Measurements from ENCODE around the gene OR2A7.
"Not testable (repeated sequence)": the region's sequence is repeated elsewhere in the genome, so short reads cannot be mapped to it uniquely, and the experiment has no call there.

OR2A7 gene

GRCh38 chr7:144275281-144275680 is 10.7 kb upstream of the OR2A7 start:
- H3K36me3 Mint-ChIP-seq (ENCODE audit: low read depth); H3K4me3 Mint-ChIP-seq; H3K9me3 Mint-ChIP-seq; H3K27me3 Mint-ChIP-seq; H3K4me1 Mint-ChIP-seq (ENCODE audit: low read depth); H3K27ac Mint-ChIP-seq: not testable (repeated sequence)

- not testable (repeated sequence) for H3K9me3 Mint-ChIP-seq; H3K36me3 Mint-ChIP-seq (ENCODE audit: low read depth); H3K27ac Mint-ChIP-seq; H3K27me3 Mint-ChIP-seq; H3K4me3 Mint-ChIP-seq; H3K4me1 Mint-ChIP-seq (ENCODE audit: low read depth)
These were observed 4.6 kb upstream of the OR2A7 start, which contains the start of gene CTAGE8 for GRCh38 chr7:144269188-144269587. TSS of gene CTAGE8 (minus strand) at chr7:144269288. CDS start at chr7:144269250, 38 bp downstream.

DNA sequence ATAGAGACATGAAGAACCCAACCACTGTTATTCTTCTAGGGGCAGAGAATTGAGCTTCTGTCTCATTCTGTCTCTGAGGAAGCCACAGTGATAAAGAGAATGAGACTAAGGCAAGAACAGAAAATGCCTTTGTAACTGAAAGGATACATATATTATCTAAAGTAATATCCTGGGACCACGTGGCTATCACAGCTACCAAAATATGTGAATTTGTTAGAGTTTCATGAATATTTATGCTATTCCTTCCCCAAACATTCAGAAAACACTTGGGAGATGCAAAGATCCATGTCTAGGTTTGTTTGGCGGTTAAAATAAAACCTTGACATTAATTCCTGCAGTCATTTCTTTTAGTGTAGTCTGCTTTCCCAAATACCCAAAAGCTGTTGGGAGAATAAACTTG is 2.5 kb downstream of the OR2A7 start:
- not testable (repeated sequence) for H3K36me3 Mint-ChIP-seq (ENCODE audit: low read depth); H3K9me3 Mint-ChIP-seq; H3K4me1 Mint-ChIP-seq (ENCODE audit: low read depth); H3K27me3 Mint-ChIP-seq; H3K4me3 Mint-ChIP-seq; H3K27ac Mint-ChIP-seq

DNA sequence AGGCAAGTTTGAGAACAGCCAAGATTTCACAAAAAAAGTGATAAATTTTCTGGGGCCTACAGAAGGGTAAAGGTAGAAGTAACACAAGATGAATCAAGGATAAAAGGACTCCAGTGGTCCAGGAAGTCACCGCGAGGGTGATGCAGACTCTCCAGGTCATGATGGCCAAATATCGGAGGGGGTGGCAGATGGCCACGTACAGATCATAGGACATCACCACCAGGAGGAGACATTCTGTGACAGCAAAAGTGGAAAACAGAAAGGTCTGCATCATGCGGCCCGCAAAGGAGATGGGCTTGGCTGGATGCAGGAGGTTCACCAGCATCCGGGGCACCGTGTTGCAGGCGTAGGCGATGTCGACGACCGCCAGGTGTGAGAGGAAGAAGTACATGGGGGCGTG is 5.5 kb downstream of the OR2A7 start:
- H3K4me3 Mint-ChIP-seq; H3K36me3 Mint-ChIP-seq (ENCODE audit: low read depth); H3K9me3 Mint-ChIP-seq; H3K4me1 Mint-ChIP-seq (ENCODE audit: low read depth); H3K27ac Mint-ChIP-seq; H3K27me3 Mint-ChIP-seq: not testable (repeated sequence)

- Mint-ChIP-seq H3K9me3 (no peaks in the 10 kb centered on the region), H3K36me3 (ENCODE audit: low read depth) (no peaks in the 10 kb centered on the region), H3K27ac (no peak overlapping the region), H3K4me3 (no peak overlapping the region), H3K27me3 (no peaks in the 10 kb centered on the region), H3K4me1 (ENCODE audit: low read depth) (no peaks in the 10 kb centered on the region)
These were observed 8.5 kb downstream of the OR2A7 start for GRCh38 chr7:144256112-144256511.

- no peaks in the 10 kb centered on the region for H3K27me3 Mint-ChIP-seq
- no peak overlapping the region for H3K4me3 Mint-ChIP-seq
- no peaks in the 10 kb centered on the region for H3K9me3 Mint-ChIP-seq
- no peaks in the 10 kb centered on the region for H3K4me1 Mint-ChIP-seq (ENCODE audit: low read depth)
- H3K36me3 Mint-ChIP-seq (ENCODE audit: low read depth): no peaks in the 10 kb centered on the region
- H3K27ac Mint-ChIP-seq: no peak overlapping the region
These were observed 9.1 kb downstream of the OR2A7 start for GRCh38 chr7:144255471-144255897.

GRCh38 chr7:144252307-144252706 is 12.3 kb downstream of the OR2A7 start:
- H3K9me3 Mint-ChIP-seq; H3K4me1 Mint-ChIP-seq (ENCODE audit: low read depth); H3K27me3 Mint-ChIP-seq; H3K36me3 Mint-ChIP-seq (ENCODE audit: low read depth); H3K4me3 Mint-ChIP-seq; H3K27ac Mint-ChIP-seq: not testable (repeated sequence)

GRCh38 chr7:144247674-144248330 is 16.8 kb downstream of the OR2A7 start:
- not testable (repeated sequence) for H3K36me3 Mint-ChIP-seq (ENCODE audit: low read depth); H3K4me1 Mint-ChIP-seq (ENCODE audit: low read depth); H3K4me3 Mint-ChIP-seq; H3K27me3 Mint-ChIP-seq; H3K9me3 Mint-ChIP-seq; H3K27ac Mint-ChIP-seq

DNA sequence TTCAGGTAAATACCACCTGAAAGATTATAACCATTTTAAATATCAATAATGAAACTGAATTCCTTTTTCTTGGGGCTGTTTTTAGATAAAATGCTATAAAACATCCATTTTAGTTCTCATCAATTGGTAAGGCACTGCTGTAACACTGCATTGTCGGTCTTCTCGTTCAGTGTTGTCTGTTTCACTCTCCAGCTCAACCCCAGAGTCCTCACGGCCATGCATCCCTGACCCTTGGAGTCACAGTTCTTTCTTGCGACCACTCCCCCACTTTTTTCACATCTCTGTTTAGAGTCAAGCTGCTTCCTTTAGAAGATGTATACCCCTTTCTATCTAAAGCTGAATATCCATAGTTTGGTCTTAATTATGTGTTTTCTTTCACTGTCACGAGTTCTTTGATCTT is 17.6 kb downstream of the OR2A7 start:
- not testable (repeated sequence) for H3K36me3 Mint-ChIP-seq (ENCODE audit: low read depth); H3K9me3 Mint-ChIP-seq; H3K4me1 Mint-ChIP-seq (ENCODE audit: low read depth); H3K27ac Mint-ChIP-seq; H3K4me3 Mint-ChIP-seq; H3K27me3 Mint-ChIP-seq

- H3K27ac Mint-ChIP-seq; H3K4me3 Mint-ChIP-seq; H3K27me3 Mint-ChIP-seq; H3K36me3 Mint-ChIP-seq (ENCODE audit: low read depth); H3K4me1 Mint-ChIP-seq (ENCODE audit: low read depth); H3K9me3 Mint-ChIP-seq: not testable (repeated sequence)
These were observed 19.2 kb downstream of the OR2A7 start for GRCh38 chr7:144245372-144245771.

GRCh38 chr7:144239365-144239764 is 25.2 kb downstream of the OR2A7 start, which contains the start of gene OR2A42:
TSS of gene OR2A42 (minus strand) at chr7:144239605. CDS start at chr7:144232843, 6,762 bp downstream.
- H3K36me3 Mint-ChIP-seq (ENCODE audit: low read depth); H3K27me3 Mint-ChIP-seq; H3K4me1 Mint-ChIP-seq (ENCODE audit: low read depth); H3K27ac Mint-ChIP-seq; H3K9me3 Mint-ChIP-seq; H3K4me3 Mint-ChIP-seq: not testable (repeated sequence)

- H3K27me3 Mint-ChIP-seq; H3K4me1 Mint-ChIP-seq (ENCODE audit: low read depth); H3K36me3 Mint-ChIP-seq (ENCODE audit: low read depth); H3K27ac Mint-ChIP-seq; H3K9me3 Mint-ChIP-seq; H3K4me3 Mint-ChIP-seq: not testable (repeated sequence)
These were observed 26.0 kb downstream of the OR2A7 start for GRCh38 chr7:144238530-144239082.

DNA sequence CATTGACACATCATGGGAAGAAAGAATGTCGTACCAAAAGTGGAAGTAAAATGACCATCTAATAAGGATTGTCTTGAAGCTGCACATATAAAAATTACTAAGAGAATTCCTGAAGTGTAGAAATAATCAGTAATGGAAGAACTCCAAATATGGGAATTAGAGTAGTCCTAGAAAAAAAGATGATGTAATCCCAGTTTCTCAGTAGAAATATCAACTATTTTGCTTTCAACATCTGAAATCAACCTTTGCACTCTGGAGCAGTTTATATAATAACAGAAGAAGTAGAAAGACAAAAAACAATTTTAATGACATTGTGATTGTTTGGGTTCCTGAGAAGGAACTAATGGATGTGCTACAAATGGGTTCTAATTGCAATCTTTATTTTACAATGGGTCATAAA is 31.6 kb downstream of the OR2A7 start:
- H3K4me1 Mint-ChIP-seq (ENCODE audit: low read depth); H3K4me3 Mint-ChIP-seq; H3K36me3 Mint-ChIP-seq (ENCODE audit: low read depth); H3K9me3 Mint-ChIP-seq; H3K27me3 Mint-ChIP-seq; H3K27ac Mint-ChIP-seq: not testable (repeated sequence)

DNA sequence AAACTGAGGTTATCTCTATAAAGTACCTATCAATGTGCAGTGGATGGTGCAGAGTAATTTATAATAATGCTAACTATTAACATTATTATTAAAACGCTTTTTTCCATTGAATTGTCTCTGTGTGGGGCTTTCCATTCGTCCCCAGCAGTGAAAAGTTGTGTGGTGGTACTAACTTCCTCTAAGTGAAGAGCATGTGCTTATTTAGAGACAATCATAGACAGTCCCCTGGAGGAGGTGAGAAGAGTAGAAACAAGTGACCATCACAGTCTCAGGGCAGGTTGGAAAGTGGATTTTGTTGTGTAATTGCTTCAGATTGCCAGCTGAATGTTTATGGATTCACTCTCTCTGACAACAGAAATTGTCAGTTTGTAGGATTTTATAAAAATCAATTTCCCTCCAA is 33.6 kb downstream of the OR2A7 start:
- not testable (repeated sequence) for H3K36me3 Mint-ChIP-seq (ENCODE audit: low read depth); H3K4me3 Mint-ChIP-seq; H3K27ac Mint-ChIP-seq; H3K4me1 Mint-ChIP-seq (ENCODE audit: low read depth); H3K27me3 Mint-ChIP-seq; H3K9me3 Mint-ChIP-seq

DNA sequence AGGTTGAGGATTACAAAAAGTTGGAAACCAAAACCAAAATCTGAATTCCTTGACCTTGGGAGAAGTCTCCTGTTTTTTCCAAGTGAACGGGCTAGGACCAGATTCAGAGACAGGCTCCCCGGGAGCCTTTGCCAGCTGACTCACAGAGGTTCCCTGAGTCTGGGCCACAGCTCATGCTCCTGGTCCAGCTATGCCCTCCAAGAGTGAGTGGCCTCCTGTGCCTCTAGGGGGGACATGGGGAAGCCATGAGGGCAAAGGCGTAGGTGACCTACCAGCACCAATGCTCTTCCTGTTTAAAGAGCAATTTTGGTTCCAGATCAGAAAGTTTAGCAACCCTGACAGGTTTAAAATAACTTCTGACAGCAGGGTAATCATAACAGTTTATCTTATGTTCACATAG is 35.8 kb downstream of the OR2A7 start:
- not testable (repeated sequence) for H3K27ac Mint-ChIP-seq; H3K36me3 Mint-ChIP-seq (ENCODE audit: low read depth); H3K27me3 Mint-ChIP-seq; H3K4me1 Mint-ChIP-seq (ENCODE audit: low read depth); H3K9me3 Mint-ChIP-seq; H3K4me3 Mint-ChIP-seq

DNA sequence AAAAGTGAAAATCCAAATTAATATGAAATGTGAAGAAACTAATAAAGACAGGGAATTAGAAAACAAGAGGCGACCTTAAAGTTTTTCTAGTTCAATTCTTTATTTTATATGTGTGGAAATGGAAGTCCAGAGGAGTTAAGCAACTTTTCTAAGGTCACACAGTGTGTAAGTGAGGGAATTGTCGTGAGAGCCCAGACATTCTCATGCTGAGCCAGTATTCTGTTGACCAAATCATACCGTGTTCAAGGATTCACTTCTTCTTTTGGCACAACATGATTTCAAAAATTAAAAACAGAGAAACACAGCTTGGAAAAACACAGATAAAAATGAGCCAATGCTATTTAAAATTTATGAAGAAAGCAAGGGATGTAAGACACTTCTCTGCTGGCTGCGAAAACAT is 37.7 kb downstream of the OR2A7 start:
- not testable (repeated sequence) for H3K9me3 Mint-ChIP-seq; H3K27me3 Mint-ChIP-seq; H3K4me1 Mint-ChIP-seq (ENCODE audit: low read depth); H3K4me3 Mint-ChIP-seq; H3K27ac Mint-ChIP-seq; H3K36me3 Mint-ChIP-seq (ENCODE audit: low read depth)

All from stimulated activated naive CD8-positive, alpha-beta T cell treated with anti-CD3 and anti-CD28 coated beads, Interleukin-15, Interleukin-2, amounts not matched to agents 100 ng/mL and 50 ng/mL, for 24 hours (primary cell).